ENCODE results near the gene EMC7.
"Not testable (repeated sequence)": the region's sequence is repeated elsewhere in the genome, so short reads cannot be mapped to it uniquely, and the experiment has no call there.

EMC7 gene

DNA sequence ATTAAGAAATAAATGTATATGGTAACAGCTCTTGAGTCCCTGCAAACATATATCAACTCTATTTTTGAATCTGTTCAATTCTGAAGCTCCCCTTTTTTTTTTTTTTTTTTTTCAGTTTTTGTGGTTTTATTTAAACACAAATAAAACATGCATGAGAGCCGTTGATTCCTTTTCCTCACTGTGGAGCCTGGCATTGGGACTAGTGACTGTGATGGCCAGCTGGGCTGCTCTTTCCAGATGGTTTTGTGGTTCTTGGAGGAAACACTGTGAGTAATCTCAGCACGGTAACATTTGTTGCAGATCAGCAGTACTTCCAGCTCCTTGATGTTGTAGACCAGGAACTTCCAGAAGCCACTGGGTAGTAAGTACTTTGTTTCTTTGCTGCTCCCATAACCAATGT is 15.9 kb downstream of the EMC7 start:
- no peak for DNase-seq

DNA sequence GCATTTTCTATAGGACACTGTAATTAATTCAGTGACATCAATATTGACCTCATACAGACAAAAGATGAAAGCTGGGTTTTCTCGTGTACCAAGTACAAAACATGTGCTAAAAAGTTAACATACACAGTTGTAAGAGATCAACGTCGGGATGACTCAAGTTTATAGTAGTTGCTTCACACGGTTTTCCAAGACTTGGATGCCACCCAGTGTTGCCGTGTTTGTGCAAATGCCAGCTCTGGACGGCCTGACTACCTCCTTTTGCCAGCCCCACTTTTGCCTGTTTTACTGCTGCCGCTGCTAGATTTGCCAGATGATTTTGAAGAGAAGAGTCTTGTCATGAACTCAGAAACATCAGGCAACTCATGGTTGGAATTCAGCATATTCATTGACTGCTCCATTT is 17.6 kb downstream of the EMC7 start:
- DNase-seq: peak in 14 of 56 donors; percentile 0 to 43 (median 6)

DNA sequence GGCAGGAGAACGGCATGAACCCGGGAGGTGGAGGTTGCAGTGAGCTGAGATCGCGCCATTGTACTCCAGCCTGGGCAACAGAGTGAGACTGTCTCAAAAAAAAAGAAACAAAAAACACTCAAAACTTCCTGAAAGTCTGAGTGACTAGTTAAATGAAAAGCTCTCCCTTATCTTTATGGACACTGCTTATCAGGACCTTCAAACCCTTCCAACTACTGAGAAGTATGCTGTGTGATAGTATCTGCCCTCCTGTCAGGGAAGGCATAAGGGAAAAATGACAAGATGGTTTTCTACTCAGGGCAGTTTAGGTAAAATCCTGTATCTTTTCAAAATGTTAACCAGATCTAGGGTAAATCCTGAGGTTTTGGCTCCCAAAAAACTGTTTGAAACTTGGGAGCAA is 21.8 kb downstream of the EMC7 start:
- DNase-seq: no peak

DNA sequence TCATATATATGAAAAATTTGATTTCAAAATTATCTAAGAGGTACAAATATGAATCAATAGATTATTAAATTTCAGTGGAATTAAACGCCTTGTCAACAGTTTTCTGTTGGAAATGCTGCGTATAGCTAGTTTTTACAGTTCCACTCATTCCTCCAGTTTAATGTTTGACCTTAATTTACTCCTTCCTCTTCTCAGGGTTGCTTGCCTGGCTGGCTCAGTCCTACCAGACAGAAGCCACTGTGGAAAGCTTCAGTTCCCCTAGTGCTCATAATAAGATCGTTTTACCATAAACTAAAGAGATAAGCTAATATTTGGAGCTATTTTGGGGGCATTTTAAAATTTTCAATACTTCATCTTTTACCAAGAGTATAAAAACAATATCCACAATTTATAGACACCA is 22.8 kb downstream of the EMC7 start:
- DNase-seq: no peak

DNA sequence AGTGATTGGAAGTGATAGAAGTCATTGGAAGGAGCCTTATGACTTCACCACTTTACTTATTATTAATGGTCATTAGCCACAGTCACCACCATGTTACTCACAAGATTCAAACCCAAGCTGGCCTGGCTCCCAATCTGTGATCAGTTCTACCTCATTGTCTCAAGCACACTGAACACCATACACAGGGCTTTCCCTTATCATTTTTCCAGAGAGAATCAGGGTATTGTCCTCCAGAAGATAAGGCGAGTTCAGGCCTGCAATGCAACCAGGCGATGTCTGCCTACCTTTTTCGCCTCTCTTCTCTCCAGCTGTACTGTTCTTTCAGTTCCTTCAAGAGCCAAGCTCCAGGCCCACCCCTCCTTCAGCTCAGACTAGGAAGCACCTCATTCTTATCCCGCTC is 24.9 kb downstream of the EMC7 start:
- no peak for DNase-seq

DNA sequence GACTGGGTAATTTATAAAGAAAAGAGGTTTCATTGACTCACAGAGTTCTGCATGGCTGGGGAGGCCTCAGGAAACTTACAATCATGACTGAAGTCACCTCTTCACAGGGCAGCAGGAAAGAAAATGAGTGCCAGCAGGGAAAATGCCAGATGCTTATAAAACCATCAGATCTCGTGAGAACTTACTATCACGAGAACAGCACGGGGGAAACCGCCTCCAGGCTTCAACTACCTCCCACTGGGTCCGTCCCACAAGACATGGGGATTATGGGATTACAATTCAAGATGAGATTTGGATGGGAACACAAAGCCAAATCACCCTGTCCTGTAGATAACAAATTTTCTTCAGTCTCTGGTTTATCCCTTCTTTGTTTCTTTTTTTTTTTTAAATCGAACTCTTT is 31.7 kb downstream of the EMC7 start:
- no peak for DNase-seq

DNA sequence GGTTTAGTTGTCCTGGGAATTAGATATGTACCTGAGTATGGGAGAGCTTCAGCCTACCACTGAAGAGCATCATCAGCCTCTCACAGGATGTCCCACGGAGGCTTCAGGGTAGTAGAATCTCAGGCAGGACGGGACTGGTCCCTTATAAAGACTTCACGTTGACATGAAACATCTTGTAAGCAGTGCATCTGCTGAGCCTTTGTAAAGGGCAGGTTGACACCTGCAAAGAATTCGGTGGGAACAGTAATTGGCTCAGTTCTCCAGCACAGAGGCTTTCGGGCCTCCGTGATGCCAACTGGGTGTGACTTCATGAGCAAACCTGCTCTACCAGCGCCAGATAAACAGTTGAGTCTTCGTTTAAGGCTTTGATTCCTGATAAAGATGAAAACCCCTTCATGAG is 35.7 kb downstream of the EMC7 start:
- DNase-seq: no peak

DNA sequence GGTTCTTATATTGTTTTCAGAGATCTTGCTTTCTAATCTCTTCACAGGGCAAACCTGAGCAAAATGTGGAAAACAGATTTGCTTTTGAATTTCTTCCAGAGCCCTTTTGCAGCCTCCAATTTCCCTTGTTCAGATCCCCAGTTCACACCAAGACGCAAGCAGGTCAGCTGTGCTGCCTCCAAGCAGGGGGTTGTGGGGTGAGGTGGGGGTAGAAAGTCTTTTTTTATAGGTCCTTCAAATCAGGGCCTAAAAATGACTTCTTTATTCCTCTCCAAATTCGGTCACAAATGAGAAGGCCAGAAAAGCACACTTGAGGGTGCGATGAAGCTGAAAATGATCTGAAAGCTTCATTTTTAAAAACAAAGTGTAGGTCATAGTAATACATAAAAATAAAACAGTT is 36.4 kb downstream of the EMC7 start:
- no peak for DNase-seq

DNA sequence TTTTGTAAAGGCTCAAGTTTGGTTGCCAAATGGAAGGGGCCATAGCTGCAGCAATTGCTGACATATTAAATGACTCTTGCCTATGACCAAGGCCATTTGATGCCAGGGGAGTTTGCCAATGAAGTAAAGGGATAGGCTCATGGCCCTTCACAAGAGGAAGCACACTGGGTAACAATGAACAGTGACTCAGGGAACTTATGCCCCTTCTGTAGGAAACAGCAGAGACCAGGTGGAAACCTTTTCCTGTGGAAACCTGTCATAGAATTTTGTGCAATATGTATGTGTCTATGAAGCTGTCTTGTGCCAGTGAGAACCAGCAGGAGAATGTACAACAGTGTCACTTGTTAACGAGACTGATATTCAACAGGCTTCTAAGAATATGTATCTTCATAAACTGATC is 37.2 kb downstream of the EMC7 start:
- DNase-seq: no peak

DNA sequence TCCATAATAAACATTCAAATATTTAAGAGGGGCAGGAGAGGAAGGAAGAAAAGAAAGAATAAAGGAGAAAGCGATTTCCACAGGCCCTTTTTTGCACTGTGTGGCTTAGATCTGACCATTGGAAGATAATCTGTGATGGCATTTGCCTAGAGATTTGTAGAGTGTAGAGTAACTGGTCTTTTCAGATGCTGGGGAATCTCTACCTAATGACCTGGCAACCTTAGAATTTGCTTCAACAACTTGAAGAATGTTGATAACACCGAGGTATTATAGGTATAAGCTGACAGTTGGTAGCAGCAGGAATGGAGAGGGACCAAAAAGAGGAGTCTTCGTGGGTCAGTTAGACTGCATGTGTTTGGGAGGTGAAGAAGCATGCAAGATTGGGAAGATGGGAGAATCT is 41.7 kb downstream of the EMC7 start:
- DNase-seq: no peak

DNA sequence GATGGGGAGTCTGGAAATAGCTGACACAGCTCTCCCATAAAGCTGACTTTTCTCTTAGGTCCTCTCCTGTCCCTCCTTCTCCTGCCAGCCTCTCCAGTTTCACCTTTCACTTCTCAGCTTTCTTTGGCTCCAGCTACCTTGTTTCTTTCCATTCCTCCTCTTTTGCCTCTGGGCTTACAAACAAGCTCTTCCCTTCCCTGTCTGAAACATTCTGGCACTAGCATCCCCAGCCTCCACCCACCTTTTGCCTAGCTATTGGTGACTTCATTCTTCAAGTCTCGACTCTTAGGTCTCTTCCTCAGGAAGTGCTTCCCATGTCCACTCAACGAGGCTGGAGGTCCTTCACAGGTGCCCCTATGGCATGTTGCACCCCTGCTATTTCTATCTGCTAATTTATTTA is 42.2 kb downstream of the EMC7 start:
- peak in 1 of 56 donors; percentile 7 for DNase-seq

DNA sequence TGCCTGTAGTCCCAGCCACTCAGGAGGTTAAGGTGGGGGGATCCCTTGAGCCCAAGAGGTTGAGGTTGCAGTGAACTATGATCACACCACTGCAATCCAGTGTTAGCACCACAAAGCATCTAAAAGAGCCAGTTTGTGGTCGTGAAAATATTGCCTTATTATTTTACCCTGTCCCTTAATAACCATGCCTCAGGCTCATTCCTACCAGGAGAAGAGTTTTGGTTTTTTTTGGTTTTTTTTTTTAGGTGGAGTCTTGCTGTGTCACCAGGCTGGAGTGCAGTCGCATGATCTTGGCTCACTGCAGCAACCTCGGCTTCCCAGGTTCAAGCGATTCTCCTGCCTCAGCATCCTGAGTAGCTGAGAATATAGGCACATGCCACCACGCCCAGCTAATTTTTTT is 44.8 kb downstream of the EMC7 start:
- DNase-seq: no peak

DNA sequence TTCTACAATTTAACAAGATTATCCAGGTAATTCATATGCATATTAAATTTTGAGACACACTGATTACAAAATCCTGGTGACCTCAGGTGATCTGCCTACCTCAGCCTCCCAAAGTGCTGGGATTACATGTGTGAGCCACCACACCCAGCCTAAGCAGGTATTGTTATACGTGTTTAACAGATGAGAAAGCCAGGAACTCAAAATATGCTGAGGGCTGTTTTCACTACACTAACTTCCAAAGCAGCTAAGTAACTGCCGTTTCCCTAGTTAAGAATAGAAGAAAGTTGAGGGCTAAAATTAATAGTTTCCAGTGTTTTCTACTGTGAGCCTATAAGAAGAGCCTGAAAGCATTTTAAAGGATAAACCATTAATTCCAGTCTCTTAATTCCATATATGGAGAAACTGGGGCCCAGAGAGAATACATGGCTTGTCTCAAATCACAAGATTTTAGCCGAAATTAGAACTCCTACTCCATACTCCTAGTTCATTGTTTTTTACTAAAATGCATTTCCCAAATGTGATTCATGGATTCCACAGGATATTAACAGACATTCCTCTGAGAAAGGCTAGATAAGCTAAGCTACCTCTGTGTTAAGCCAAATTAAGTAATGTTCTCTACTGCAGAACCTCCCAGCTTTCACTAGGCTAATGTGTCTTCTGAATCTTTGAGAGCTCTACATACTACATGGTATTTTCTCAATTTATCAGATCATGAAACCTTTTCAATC is 45.6 kb downstream of the EMC7 start:
- DNase-seq: no peak

DNA sequence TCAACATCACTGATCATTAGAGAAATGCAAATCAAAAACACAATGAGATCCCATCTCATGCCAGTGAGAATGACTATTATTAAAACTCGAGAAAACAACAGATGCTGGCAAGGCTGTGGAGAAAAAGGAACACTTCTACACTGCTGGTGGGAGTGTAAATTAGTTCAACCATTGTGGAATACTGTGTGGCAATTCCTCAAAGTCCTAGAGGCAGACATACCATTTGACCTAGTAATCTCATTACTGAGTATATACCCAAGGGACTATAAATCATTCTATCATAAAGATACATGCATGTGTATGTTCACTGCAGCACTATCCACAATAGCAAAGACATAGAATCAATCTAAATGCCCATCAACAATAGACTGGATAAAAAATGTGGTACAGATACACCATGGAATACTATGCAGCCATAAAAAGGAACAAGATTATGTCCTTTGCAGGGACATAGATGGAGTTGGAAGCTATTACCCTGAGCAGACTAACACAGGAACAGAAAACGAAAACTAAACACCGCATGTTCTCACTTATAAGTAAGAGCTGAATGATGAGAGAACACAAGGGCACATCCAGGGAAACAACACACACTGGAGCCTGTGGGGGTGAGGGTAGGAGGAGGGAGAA is 47.5 kb downstream of the EMC7 start:
- no peak for DNase-seq

DNA sequence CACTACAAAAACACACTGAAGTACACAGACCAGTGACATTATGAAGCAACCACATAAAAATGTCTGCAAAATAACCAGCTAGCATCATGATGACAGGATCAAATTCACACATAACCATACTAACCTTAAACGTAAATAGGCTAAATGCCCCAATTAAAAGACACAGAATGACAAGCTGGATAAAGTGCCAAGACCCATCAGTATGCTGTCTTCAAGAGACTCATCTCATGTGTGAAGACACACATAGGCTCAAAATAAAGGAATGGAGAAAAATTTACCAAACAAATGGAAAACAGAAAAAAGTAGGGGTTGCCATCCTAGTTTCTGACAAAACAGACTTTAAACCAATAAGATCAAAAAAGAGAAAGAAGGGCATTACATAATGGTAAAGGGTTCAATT is 51.3 kb downstream of the EMC7 start:
- DNase-seq: not testable (repeated sequence)

DNA sequence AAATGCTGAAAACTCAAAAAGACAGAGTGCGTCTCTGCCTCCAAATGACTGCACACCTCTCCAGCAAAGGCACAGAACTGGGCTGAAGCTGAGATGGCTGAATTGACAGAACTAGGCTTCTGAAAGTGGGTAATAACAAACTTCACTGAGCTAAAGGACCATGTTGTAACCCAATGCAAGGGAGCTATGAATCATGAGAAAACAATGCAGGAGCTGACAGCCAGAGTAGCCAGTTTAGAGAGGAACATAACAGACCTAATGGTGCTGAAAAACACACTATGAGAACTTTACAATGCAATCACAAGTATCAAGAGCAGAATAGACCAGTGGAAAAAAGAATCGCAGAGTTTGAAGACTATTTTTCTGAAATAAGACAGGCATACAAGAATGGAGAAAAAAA is 52.5 kb downstream of the EMC7 start:
- DNase-seq: no peak

DNA sequence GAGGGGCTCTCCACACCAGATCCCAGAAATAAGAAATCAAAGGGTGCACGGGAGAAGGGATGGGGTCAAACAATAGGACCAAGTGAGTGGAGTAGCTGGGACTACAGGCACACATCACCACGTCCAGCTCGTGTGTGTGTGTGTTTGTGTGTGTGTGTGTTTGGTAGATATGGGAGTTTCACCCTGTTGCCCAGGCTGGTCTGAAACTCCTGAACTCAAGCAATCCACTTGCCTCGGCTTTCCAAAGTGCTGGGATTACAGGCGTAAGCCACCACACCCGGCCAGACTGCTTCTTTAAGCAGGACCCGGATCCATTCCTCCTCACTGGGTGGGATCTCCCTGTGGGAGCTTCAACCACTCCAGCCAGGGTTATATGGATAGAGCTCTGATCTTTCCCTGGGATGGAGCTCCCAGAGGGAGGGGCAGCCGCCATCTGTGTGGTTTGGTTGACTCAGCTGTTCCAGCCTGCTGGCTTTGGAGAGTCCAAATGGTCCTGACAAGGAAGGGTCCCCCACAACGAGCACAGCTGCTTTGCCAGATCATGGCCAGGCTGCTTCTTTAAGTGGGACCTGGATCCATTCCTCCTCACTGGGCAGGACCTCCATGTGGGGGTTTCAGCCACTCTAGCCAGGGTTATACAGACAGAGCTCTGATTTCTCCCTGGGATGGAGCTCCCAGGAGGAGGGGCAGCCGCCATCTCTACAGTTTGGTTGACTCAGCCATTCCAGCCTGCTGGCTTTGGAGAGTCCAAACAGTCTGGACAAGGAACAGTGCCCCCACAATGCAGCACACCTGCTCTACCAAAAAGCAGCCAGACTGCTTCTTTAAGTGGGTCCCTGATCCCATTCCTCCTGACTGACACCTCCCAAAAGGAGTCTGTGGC is 53.5 kb downstream of the EMC7 start:
- no peak for DNase-seq

DNA sequence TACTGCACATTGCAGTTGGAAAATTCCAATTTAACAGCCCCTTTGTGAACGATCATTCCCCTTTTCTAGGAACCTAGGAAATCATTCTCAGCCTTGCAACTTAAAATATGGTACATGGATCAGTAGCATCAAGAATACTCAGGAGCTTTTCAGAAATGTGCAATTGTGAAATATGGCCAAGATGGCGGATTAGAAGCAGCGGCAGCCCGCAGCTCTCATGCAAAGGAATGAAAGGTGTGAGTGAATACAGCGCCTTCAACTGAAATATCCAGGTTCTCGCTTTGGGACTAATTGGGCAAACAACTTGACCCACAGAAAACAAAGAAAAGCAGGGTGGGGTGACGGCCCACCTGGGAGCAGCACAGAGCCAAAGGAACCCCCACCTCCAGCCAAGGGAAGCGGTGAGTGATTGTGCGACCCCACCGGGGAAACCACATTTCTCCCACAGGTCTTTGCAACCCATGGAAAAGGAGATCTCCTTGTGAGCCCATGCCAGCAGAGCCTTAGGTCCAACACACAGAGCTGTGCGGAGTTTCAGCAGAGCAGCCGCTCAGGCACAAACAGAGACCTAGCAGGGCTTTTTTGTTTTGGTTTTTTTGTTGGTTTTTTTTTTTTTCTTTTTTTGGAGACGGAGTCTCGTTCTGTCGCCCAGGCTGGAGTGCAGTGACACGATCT is 55.1 kb downstream of the EMC7 start:
- no peak for DNase-seq

DNA sequence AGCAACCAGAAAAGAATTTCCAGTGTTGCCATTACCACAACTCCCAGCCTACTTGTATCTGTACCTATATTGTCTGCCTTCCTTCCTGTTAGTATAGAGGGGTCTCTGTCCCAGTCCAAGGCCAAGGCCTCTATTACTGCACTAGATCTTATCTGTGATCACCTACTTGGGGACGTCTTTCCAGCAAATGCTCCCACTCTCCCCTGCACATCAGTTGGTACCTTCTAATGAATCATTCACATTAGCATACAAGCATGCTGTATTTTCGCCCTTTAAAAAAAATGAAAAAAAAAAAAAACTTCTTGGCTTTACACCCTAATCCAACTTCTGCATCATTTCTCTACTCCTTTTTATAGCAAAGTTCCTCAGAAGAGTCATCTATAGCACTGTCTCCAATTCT is 57.8 kb downstream of the EMC7 start:
- DNase-seq: no peak

DNA sequence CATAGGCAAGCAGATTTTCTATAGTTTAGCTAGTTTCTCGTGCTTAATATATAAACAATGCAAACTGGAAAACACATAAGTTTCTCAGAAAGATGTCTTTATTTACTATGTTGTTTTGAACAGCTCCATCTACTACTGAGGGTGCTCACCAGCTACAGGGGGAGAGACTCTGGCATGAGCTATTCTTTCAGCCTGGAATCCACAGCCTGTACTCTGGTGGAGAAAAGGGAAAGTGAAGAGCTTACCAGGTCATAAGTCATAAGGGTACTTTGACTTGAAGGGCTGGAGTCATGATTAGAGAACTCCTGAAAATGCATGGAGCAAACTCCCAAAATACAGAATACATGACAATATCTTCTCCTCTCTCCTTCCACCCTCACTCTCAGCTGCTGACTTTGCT is 58.3 kb downstream of the EMC7 start:
- no peak for DNase-seq

DNA sequence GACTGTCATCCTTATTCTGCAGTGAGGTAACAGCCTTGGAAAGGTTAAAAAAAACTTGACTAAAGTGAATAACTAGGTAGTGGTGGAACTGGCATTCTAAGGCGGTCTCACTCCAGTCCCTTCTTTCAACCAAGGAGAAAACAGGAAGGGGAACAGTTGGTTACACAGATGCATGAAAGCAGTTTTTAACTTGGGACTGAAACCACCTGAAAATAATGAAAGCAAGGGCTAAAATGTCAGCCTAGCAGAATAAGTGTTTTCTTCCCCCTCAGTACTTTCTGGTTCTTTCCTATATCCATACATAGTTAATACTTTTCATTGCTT is 61.9 kb downstream of the EMC7 start:
- no peak for DNase-seq
